Glomerular visceral epithelial cell (primary cell): Measurements from ENCODE around the gene F7.
A peak's percentile ranks its signal among the peaks of the same experiment; 100 is the strongest.
"Not testable (repeated sequence)": the region's sequence is repeated elsewhere in the genome, so short reads cannot be mapped to it uniquely, and the experiment has no call there.

ENCODE experiments used
- DNase-seq: peaks from one replicate; pipeline ENCODE4 v3.0.0-alpha.2; 2016; ENCODE audit errors: extremely low spot score

Gene F7

GRCh38 chr13:113105032-113105920 lies at the start of gene F7:
Gene F7 (plus strand): TSS chr13:113105791. CDS start chr13:113105842, 51 bp downstream.
- DNase-seq, result no peak

GRCh38 chr13:113057084-113057483 lies 48.5 kb upstream of the F7 start:
- no peak for DNase-seq

GRCh38 chr13:113057559-113057958 lies 48.0 kb upstream of the F7 start:
- not testable (repeated sequence) for DNase-seq

GRCh38 chr13:113058129-113058987 lies 47.2 kb upstream of the F7 start:
- no peak for DNase-seq

GRCh38 chr13:113058988-113059850 lies 46.4 kb upstream of the F7 start:
- DNase-seq, result no peak

- no peak for DNase-seq
These were observed 45.7 kb upstream of the F7 start for GRCh38 chr13:113059891-113060290.

- no peak for DNase-seq
These were observed 44.9 kb upstream of the F7 start for GRCh38 chr13:113060557-113061270.

- DNase-seq, result no peak
These were observed 44.3 kb upstream of the F7 start for GRCh38 chr13:113061271-113061625.

- DNase-seq, result no peak
These were observed 43.7 kb upstream of the F7 start for GRCh38 chr13:113061796-113062425.

- DNase-seq, result no peak
These were observed 42.9 kb upstream of the F7 start for GRCh38 chr13:113062691-113063090.

- DNase-seq, result no peak
These were observed 42.5 kb upstream of the F7 start for GRCh38 chr13:113063091-113063491.

- DNase-seq, result no peak
These were observed 41.5 kb upstream of the F7 start for GRCh38 chr13:113064000-113064533.

- DNase-seq, result peak; percentile 51
These were observed 40.8 kb upstream of the F7 start for GRCh38 chr13:113064534-113065405.

GRCh38 chr13:113065406-113066141 lies 40.0 kb upstream of the F7 start:
- DNase-seq, result no peak

- no peak for DNase-seq
These were observed 39.5 kb upstream of the F7 start for GRCh38 chr13:113066142-113066455.

GRCh38 chr13:113066746-113067145 lies 38.8 kb upstream of the F7 start:
- no peak for DNase-seq

GRCh38 chr13:113069861-113070805 lies 35.5 kb upstream of the F7 start:
- DNase-seq, result no peak

- DNase-seq, result no peak
These were observed 34.7 kb upstream of the F7 start for GRCh38 chr13:113070855-113071254.
